ENCODE data around the gene CPB2. TPM values are rescaled to one million over a fixed set of nuclear protein-coding genes. Genes with fewer than 3 reads are reported as not detected.

CPB2 gene
- total RNA-seq, 2 donors from 2014 or later: 1.8 TPM; not detected in 1

DNA sequence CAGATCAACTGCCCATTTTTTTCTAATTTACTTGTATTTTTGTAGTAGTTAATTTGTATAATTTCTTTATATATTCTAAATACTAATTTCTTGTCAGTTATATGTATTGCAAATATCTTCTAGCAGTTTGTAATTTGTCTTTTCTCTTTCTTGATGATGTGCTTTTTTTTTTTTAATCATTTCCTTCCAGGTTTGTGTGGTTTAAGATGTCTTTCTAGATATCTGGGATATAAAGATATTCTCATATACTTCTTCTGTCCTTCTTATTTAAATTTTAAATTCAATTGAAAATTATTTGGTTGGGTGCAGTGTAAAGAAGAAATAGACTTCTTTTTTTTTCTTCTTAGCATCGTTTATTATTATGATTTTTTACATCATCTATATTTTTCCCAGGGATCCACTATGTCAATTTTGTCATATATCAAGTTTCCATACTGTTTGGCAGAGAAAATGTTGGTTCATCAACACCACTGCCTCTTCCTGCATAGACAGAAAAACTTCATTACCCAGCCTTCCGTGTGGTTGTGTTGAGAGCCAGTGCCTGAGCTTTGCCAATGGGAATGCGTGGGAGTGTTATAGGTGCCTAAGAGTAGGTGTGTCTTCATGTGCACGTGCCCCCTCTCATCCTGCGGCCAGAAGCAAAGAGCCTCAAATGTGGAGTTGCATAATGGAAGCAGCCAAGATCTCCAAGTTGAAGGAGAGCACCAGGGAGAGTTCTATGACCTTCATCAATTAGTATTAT lies 15.8 kb downstream of the CPB2 start:
- intact Hi-C loops (cut with DNase I): no loop called here

DNA sequence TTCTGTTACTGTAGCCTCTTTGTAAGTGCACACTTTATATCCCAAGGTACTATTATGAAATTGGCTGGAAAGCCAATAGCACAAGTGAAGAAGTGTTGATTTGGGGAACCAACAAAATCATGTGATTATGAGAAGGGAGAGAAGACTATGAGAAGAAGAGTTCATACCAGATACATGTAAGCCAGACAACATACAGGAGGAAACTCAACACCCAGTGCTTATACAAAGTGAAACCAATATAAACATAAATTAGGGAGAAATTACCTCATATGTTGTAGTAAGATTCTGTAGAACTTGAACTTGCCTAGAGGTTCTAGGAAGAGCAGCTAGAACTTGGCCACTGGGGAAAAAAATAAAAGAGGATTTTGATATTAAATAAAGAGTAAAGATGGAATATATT lies 17.4 kb downstream of the CPB2 start:
- ATAC-seq (no peak), DNase-seq (no peak)
- intact Hi-C loops (cut with DNase I): no loop called here

More for the DNA sequence above, 15.8 kb downstream of the CPB2 start:
- Histone ChIP-seq H3K9me3 (no peaks in the 10 kb centered on the region), H3K4me1 (no peaks in the 10 kb centered on the region), H3K36me3 (replicated peaks in 1 of 2; ENCODE audit: insufficient read depth in 1 of 2, low read depth in 2 of 2) (no peaks in the 10 kb centered on the region), H3K27me3 (no peaks in the 10 kb centered on the region), H3K4me3 (no peak overlapping the region), H3K27ac (no peak overlapping the region)
- ATAC-seq: no peak
- TF ChIP-seq POLR2A (IDR thresholded peaks at IDR 0.05): no peak
- TF ChIP-seq CTCF (IDR thresholded peaks at IDR 0.05): no peak
- DNase-seq: no peak
- 66 to 68% methylated on average over 5 of the region's 5 CpGs for WGBS, 2 donors

DNA sequence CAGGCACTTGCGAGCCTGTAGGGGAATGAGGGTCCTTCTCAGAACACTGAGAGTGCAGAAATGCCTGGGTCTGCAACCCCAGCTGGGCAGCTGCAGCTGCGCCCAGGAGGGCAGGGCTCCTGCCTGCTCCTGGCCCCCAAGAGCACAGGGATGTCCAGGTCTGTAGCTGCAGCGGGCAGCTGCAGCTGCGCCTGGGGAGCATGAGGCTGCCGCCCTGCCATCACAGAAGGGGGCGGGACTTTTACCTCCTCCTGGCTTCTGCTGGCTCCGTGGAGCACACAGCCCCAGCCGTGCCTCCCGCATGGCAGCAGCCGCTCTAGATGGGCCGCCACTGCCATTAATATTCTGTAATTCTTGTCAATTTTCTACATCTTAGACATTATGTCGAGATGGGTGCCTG lies 17.8 kb downstream of the CPB2 start:
- no peaks in the 10 kb centered on the region for H3K9me3 ChIP-seq
- no peak overlapping the region for H3K4me3 ChIP-seq
- DNase-seq (no peak), ATAC-seq (no peak)
- no peaks in the 10 kb centered on the region for H3K36me3 ChIP-seq (replicated peaks in 1 of 2; ENCODE audit: insufficient read depth in 1 of 2, low read depth in 2 of 2)
- intact Hi-C loops (cut with DNase I): no loop called here
- no peak for TF ChIP-seq POLR2A (IDR thresholded peaks at IDR 0.05)
- TF ChIP-seq CTCF (IDR thresholded peaks at IDR 0.05): no peak
- H3K27ac ChIP-seq: no peak overlapping the region
- no peaks in the 10 kb centered on the region for H3K27me3 ChIP-seq
- 80% methylated on average over 12 of the region's 12 CpGs for whole genome bisulfite sequencing, 2 donors
- no peaks in the 10 kb centered on the region for H3K4me1 ChIP-seq

More for the DNA sequence above, 17.4 kb downstream of the CPB2 start:
- Histone ChIP-seq H3K9me3 (no peaks in the 10 kb centered on the region), H3K27me3 (no peaks in the 10 kb centered on the region), H3K36me3 (replicated peaks in 1 of 2; ENCODE audit: insufficient read depth in 1 of 2, low read depth in 2 of 2) (no peaks in the 10 kb centered on the region), H3K4me3 (no peak overlapping the region), H3K4me1 (no peaks in the 10 kb centered on the region), H3K27ac (no peak overlapping the region)
- TF ChIP-seq CTCF (IDR thresholded peaks at IDR 0.05): no peak
- no peak for TF ChIP-seq POLR2A (IDR thresholded peaks at IDR 0.05)

DNA sequence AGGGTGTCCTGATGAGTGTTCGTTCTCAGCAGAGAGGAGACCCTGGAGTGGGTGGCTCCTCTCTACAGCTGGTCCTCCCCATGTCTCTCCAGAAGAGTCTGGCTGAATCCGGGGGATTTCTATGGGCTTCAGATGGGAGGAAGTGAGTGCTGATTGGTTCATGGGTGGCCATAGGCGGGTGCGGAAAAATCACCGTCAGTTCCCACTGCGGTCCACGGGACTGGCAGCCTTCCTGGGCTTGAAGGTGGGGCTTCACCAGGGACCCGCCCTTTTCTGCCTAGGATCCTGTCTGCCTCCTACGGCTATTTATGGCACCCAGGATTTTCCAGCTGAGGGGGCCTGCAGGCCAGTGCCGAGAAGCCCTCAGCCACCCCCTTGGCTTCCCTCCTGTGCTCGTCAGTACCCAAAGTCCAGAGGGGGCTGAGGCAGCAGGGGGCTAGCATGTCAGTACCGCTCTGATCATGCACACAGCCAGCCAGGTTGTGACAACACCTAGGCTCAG lies 18.4 kb downstream of the CPB2 start:
- H3K27me3 ChIP-seq: no peaks in the 10 kb centered on the region
- intact Hi-C loops (cut with DNase I): no loop called here

More for the DNA sequence above, 18.4 kb downstream of the CPB2 start:
- ATAC-seq: no peak
- Histone ChIP-seq H3K9me3 (no peaks in the 10 kb centered on the region), H3K4me3 (no peak overlapping the region), H3K4me1 (no peaks in the 10 kb centered on the region), H3K36me3 (replicated peaks in 1 of 2; ENCODE audit: insufficient read depth in 1 of 2, low read depth in 2 of 2) (no peaks in the 10 kb centered on the region), H3K27ac (no peak overlapping the region)
- DNase-seq: no peak
- TF ChIP-seq POLR2A (IDR thresholded peaks at IDR 0.05) (no peak), CTCF (IDR thresholded peaks at IDR 0.05) (no peak)
- WGBS, 2 donors: 70 to 77% methylated on average over 5 to 11 of the region's 12 CpGs
